Hepatocyte (in vitro differentiated cells): ENCODE measurements around the gene PPDPF. TPM values are rescaled to one million over a fixed set of nuclear protein-coding genes. Genes with fewer than 3 reads are reported as not detected.

Source experiments
- DNase-seq: peaks from one replicate; pipeline ENCODE4 v3.0.0-alpha.2; 2016; ENCODE audit warnings: low spot score
- H2AFZ ChIP-seq: fragments of 200-600 bp; sonication (generic); 2 replicates; pipeline ENCODE4 v1.6.0; 2016; ENCODE audit warnings: antibody characterized with exemption, mild to moderate bottlenecking
- H3K27ac ChIP-seq: fragments of 200-600 bp; sonication (generic); 2 replicates; pipeline ENCODE4 v1.5.1; 2016; ENCODE audit warnings: mild to moderate bottlenecking
- H3K27me3 ChIP-seq: fragments of 200-600 bp; sonication (generic); 2 replicates; pipeline ENCODE4 v1.6.1; 2016
- H3K36me3 ChIP-seq: fragments of 200-600 bp; sonication (generic); replicated peaks from 2 replicates; pipeline ENCODE4 v1.5.1; 2016; ENCODE audit warnings: low read depth; ENCODE audit not compliant: insufficient read depth
- H3K4me1 ChIP-seq: fragments of 200-600 bp; sonication (generic); 2 replicates; pipeline ENCODE4 v1.5.1; 2016; ENCODE audit warnings: mild to moderate bottlenecking, moderate library complexity; ENCODE audit not compliant: insufficient read depth
- H3K4me2 ChIP-seq: fragments of 200-600 bp; sonication (generic); 2 replicates; pipeline ENCODE4 v1.6.0; 2016
- H3K4me3 ChIP-seq: fragments of 200-600 bp; sonication (generic); 2 replicates; pipeline ENCODE4 v1.5.1; 2016; ENCODE audit warnings: mild to moderate bottlenecking
- H3K79me2 ChIP-seq: fragments of 200-600 bp; sonication (generic); 2 replicates; pipeline ENCODE4 v1.6.0; 2017; ENCODE audit warnings: mild to moderate bottlenecking
- H3K9me2 ChIP-seq: fragments of 200-600 bp; sonication (generic); replicated peaks from 2 replicates; pipeline ENCODE4 v1.6.0; 2017; ENCODE audit warnings: mild to moderate bottlenecking; ENCODE audit not compliant: insufficient read depth
- H3K9me3 ChIP-seq: fragments of 200-600 bp; sonication (generic); 2 replicates; pipeline ENCODE4 v1.5.1; 2016; ENCODE audit warnings: low read depth, mild to moderate bottlenecking
- H4K20me1 ChIP-seq: fragments of 200-600 bp; sonication (generic); 2 replicates; pipeline ENCODE4 v1.6.0; 2016; ENCODE audit warnings: mild to moderate bottlenecking; ENCODE audit not compliant: insufficient read depth, poor library complexity, severe bottlenecking
- EZH2 ChIP-seq: fragments of 200-600 bp; sonication (generic); IDR thresholded peaks from 2 replicates; pipeline ENCODE4 v1.6.1; 2016; ENCODE audit warnings: antibody characterized with exemption, mild to moderate bottlenecking, borderline replicate concordance
- EZH2phosphoT487 ChIP-seq: fragments of 200-600 bp; sonication (generic); IDR thresholded peaks from one replicate; pipeline ENCODE4 v1.6.1; 2018; ENCODE audit warnings: antibody characterized with exemption, mild to moderate bottlenecking, low read depth, moderate library complexity; ENCODE audit not compliant: unreplicated experiment, severe bottlenecking
- WGBS: methylation state at CpG from one replicate; pipeline ENCODE4 v1.1.6; 2016; ENCODE audit warnings: low lambda C conversion rate; ENCODE audit errors: missing lambda C conversion rate; 5-methylcytosine and 5-hydroxymethylcytosine counted together
- polyA plus RNA-seq: library from polyadenylated mRNA; unstranded; fragments of >200 nt; fragmentation: Nextera tagmentation; extraction: Ambion mirVana; gene quantifications from 2 replicates; pipeline ENCODE4 v1.2.1, GENCODE V29; 2016
- total RNA-seq: library from RNA; depleted of rRNA; stranded (reverse); fragments of >200 nt; gene quantifications from 2 replicates; pipeline ENCODE4 v1.2.3, GENCODE V29; 2014
- TF ChIP-seq, protein P1 (sequence below): fragments of 200-600 bp; sonication (generic); IDR thresholded peaks from 2 replicates; pipeline ENCODE4 v1.5.1; 2016; ENCODE audit warnings: antibody characterized with exemption, mild to moderate bottlenecking; ENCODE audit not compliant: poor library complexity

The PPDPF gene
- total and polyA plus RNA-seq, 2 experiments from 2014 or later = 55.1 to 333 TPM

DNA sequence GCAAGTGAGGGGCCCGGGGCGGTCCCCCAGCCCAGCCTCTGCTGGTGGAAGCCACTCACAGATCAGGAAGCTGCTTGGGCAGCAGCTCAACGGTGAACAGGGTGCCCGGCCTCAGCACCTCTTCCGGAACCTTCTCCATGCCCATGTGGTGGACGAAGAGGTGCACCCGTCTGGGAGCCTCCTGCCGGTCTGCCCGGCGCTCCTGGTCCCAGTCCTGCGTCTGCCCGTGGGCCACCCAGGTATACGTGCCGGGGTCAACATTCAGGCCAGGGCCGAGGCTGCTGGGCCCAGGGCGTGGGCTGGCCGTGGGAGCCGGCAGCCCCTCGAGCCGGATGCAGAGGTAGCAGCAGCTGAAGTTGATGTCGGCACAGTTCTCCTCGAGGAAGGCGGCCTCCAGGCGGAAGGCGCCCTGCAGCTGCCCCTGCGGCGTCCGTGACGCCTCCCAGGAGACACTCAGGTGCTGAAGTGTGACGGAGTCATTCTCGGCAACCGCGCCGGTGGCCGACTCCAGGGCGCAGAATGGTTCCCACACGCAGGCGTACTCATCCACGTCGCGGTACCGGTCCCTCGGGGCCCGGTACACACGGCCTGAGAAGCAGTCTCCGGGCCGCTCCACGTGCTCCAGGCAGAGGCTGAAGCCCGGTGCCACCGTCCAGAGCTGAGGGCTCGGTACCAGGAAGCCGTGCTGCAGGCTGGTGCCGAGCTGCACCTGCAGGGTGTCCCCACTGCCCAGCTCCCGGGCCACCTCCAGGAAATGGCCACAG, 42.1 kb downstream of the PPDPF start:
- no peaks in the 10 kb centered on the region for H3K9me3 ChIP-seq
- no peak overlapping the region for H3K4me2 ChIP-seq
- H3K9me2 ChIP-seq = no peaks in the 10 kb centered on the region
- TF ChIP-seq, protein P1, sequence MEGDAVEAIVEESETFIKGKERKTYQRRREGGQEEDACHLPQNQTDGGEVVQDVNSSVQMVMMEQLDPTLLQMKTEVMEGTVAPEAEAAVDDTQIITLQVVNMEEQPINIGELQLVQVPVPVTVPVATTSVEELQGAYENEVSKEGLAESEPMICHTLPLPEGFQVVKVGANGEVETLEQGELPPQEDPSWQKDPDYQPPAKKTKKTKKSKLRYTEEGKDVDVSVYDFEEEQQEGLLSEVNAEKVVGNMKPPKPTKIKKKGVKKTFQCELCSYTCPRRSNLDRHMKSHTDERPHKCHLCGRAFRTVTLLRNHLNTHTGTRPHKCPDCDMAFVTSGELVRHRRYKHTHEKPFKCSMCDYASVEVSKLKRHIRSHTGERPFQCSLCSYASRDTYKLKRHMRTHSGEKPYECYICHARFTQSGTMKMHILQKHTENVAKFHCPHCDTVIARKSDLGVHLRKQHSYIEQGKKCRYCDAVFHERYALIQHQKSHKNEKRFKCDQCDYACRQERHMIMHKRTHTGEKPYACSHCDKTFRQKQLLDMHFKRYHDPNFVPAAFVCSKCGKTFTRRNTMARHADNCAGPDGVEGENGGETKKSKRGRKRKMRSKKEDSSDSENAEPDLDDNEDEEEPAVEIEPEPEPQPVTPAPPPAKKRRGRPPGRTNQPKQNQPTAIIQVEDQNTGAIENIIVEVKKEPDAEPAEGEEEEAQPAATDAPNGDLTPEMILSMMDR = no peak
- TF ChIP-seq EZH2 = no peak
- no peak for TF ChIP-seq EZH2phosphoT487
- DNase-seq = no peak
- no peaks in the 10 kb centered on the region for H3K79me2 ChIP-seq
- WGBS = 97% methylated on average over 53 of the region's 54 CpGs
- no peaks in the 10 kb centered on the region for H3K27me3 ChIP-seq
- no peak overlapping the region for H3K4me3 ChIP-seq
- H2AFZ ChIP-seq = no peak overlapping the region
- no peaks in the 10 kb centered on the region for H3K4me1 ChIP-seq
- H4K20me1 ChIP-seq = no peaks in the 10 kb centered on the region
- no peaks in the 10 kb centered on the region for H3K36me3 ChIP-seq
- no peak overlapping the region for H3K27ac ChIP-seq

- Histone ChIP-seq H3K4me2 (no peak overlapping the region), H3K9me3 (no peaks in the 10 kb centered on the region), H3K79me2 (no peaks in the 10 kb centered on the region), H3K4me1 (no peaks in the 10 kb centered on the region), H3K36me3 (no peaks in the 10 kb centered on the region), H3K4me3 (no peak overlapping the region), H3K27me3 (no peaks in the 10 kb centered on the region), H4K20me1 (no peaks in the 10 kb centered on the region), H2AFZ (no peak overlapping the region), H3K27ac (no peak overlapping the region), H3K9me2 (no peaks in the 10 kb centered on the region)
- WGBS = 97% methylated on average over 53 of the region's 55 CpGs
- no peak for TF ChIP-seq EZH2phosphoT487
- no peak for TF ChIP-seq EZH2
- TF ChIP-seq, protein P1 = no peak
- DNase-seq = no peak
Measured at GRCh38 chr20:63563225-63563935, 42.8 kb downstream of the PPDPF start.

DNA sequence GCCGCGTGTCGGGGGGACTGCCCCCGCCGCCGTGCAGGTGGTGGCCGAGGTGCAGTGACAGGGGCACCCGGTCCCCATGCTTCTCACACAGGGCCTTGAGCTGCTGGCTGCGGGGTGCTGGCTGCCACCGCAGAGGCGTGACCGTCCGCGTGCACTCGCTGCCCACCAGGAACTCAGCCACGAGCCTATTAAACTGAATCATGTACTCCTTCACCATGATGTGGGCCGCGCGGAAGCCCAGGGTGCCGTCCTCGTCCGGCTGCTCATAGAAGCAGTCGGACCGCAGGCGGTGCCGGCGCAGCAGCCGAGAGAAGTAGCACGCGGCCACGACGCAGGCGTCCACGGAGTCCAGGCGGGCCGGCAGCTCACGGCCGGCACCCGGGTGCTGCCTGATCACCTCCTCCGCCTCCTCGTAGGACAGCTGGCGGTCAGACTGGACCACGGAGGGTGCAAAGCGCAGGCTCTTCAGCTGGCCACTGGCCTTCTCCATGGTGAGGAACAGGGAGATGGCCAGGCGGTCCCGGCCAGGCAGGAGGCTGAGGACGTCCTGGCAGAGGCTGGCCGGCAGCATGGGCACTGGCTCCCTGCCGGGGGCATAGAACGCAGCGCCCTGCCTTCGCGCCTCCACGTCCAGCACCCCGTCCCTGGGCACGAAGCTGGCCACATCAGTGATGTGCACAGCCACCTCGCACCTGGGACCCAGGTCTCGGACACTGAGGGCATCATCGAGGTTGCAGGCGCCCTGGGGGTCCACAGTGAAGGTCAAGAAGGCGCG, 43.7 kb downstream of the PPDPF start:
- Histone ChIP-seq H3K4me2 (no peak overlapping the region), H3K4me3 (no peak overlapping the region), H3K4me1 (no peaks in the 10 kb centered on the region), H3K36me3 (no peaks in the 10 kb centered on the region), H3K27ac (no peak overlapping the region), H3K9me2 (no peaks in the 10 kb centered on the region), H2AFZ (no peak overlapping the region), H4K20me1 (no peaks in the 10 kb centered on the region), H3K79me2 (no peaks in the 10 kb centered on the region), H3K9me3 (no peaks in the 10 kb centered on the region), H3K27me3 (no peaks in the 10 kb centered on the region)
- 96% methylated on average over 52 of the region's 62 CpGs for WGBS
- no peak for DNase-seq
- no peak for TF ChIP-seq EZH2
- no peak for TF ChIP-seq EZH2phosphoT487
- TF ChIP-seq, protein P1 = no peak
